ENCODE data around the gene SMG6.

GRCh38 chr17:2043785-2044184 is 259.8 kb downstream of the SMG6 start:
- TF ChIP-seq CTCF (IDR thresholded peaks at IDR 0.05) (no peak), ZFX (IDR thresholded peaks at IDR 0.05; ENCODE audit: borderline replicate concordance) (no peak)

All from 22Rv1 (cell line).